SW480 (cell line): ENCODE data around the gene SLC25A52.
A peak's percentile ranks its signal among the peaks of the same experiment; 100 is the strongest.
"Not testable (repeated sequence)": the region's sequence is repeated elsewhere in the genome, so short reads cannot be mapped to it uniquely, and the experiment has no call there.

Experiments
- DNase-seq: peaks from one replicate; pipeline ENCODE4 v3.0.0-alpha.2; 2016; ENCODE audit warnings: low spot score

SLC25A52 gene

GRCh38 chr18:31740180-31740579 lies 20.5 kb downstream of the SLC25A52 start:
- no peak for DNase-seq

- DNase-seq: no peak
Observed at GRCh38 chr18:31739651-31740050, 21.0 kb downstream of the SLC25A52 start.

GRCh38 chr18:31738460-31739407 lies 21.9 kb downstream of the SLC25A52 start:
- DNase-seq: no peak

GRCh38 chr18:31736630-31737029 lies 24.1 kb downstream of the SLC25A52 start:
- no peak for DNase-seq

GRCh38 chr18:31731628-31732027 lies 29.1 kb downstream of the SLC25A52 start:
- no peak for DNase-seq

- not testable (repeated sequence) for DNase-seq
Observed at GRCh38 chr18:31729196-31729595, 31.5 kb downstream of the SLC25A52 start.

GRCh38 chr18:31723990-31724711 lies 36.5 kb downstream of the SLC25A52 start:
- no peak for DNase-seq

- no peak for DNase-seq
Observed at GRCh38 chr18:31723639-31723989, 37.1 kb downstream of the SLC25A52 start.

- DNase-seq: peak; percentile 31
Observed at GRCh38 chr18:31722369-31722957, 38.2 kb downstream of the SLC25A52 start.

GRCh38 chr18:31721601-31722000 lies 39.1 kb downstream of the SLC25A52 start:
- DNase-seq: no peak

GRCh38 chr18:31720867-31721266 lies 39.8 kb downstream of the SLC25A52 start:
- DNase-seq: no peak

- DNase-seq: no peak
Observed at GRCh38 chr18:31719363-31720006, 41.2 kb downstream of the SLC25A52 start.

GRCh38 chr18:31718386-31718785 lies 42.3 kb downstream of the SLC25A52 start:
- no peak for DNase-seq

- DNase-seq: no peak
Observed at GRCh38 chr18:31716362-31716761, 44.3 kb downstream of the SLC25A52 start.

GRCh38 chr18:31711365-31712172 lies 49.1 kb downstream of the SLC25A52 start:
- no peak for DNase-seq

GRCh38 chr18:31710826-31711225 lies 49.9 kb downstream of the SLC25A52 start:
- peak; percentile 3 for DNase-seq
